HepG2 (cell line): Measurements from ENCODE around the gene POLQ. TPM values are rescaled to one million over a fixed set of nuclear protein-coding genes. Genes with fewer than 3 reads are reported as not detected.

ENCODE experiments used
- ATAC-seq: fragments of 200-7000 bp; cut with Tn5 transposase; 3 replicates; pipeline ENCODE4 v1.9.1; 2020; ENCODE audit warnings: mild to moderate bottlenecking, moderate library complexity
- BruUV-seq: library from RNA; stranded (reverse); fragments of 400-500 nt; replicated peaks from 2 replicates; lab custom pipeline; 2021; lab: Mats Ljungman, UMichigan
- CTCF ChIA-PET: fragments of 300-600 bp; formaldehyde crosslinking; extraction: SDS; loops from one replicate; lab custom pipeline; 2021; ENCODE audit warnings: low total read pairs, inconsistent platforms, low intra/inter-chr PET ratio; lab: Yijun Ruan, JAX
- POLR2A ChIA-PET: fragments of 350-600 bp; sonication (Branson Sonifier 250); formaldehyde crosslinking; loops from one replicate; lab custom pipeline; 2020; ENCODE audit warnings: antibody characterized with exemption, inconsistent platforms; lab: Yijun Ruan, JAX
- DNase-seq: peaks from one replicate; pipeline ENCODE4 v3.0.0-alpha.2; 2015; ENCODE audit warnings: low spot score
- FAIRE-seq: peaks from 3 replicates; lab custom pipeline; 2011; peaks lifted over from hg19 to GRCh38; lab: Jason Lieb, UNC
- H2AFZ ChIP-seq: one replicate; pipeline ENCODE4 v1.6.1; 2011; ENCODE audit warnings: low read length, inconsistent platforms
- H3K27ac ChIP-seq: fragments of 300-600 bp; 3 replicates; pipeline ENCODE4 v1.8.0; 2011; ENCODE audit warnings: mixed run types, mild to moderate bottlenecking, mixed read lengths, low read length, inconsistent platforms; ENCODE audit not compliant: insufficient read depth; ENCODE audit errors: extremely low read length
- H3K27me3 ChIP-seq, 2 experiments: fragments of 200-600 bp in 1 of 2; 2 replicates in 1 of 2; 3 replicates in 1 of 2; pipeline versions ENCODE4 v1.6.0 to v1.8.0; 2011; ENCODE audit warnings: low read length in 2 of 2, mild to moderate bottlenecking in 2 of 2, moderate library complexity in 2 of 2, inconsistent platforms in 1 of 2; ENCODE audit not compliant: insufficient read depth in 2 of 2, control insufficient read depth in 1 of 2
- H3K36me3 ChIP-seq, 2 experiments: fragments of 200-600 bp in 1 of 2; replicated peaks in 1 of 2; 2 replicates in 1 of 2; 3 replicates in 1 of 2; pipeline versions ENCODE4 v1.5.1 to v1.8.0; 2011; ENCODE audit warnings: low read length in 2 of 2, inconsistent platforms in 1 of 2; ENCODE audit not compliant: insufficient read depth in 2 of 2, control insufficient read depth in 1 of 2
- H3K4me1 ChIP-seq: 2 replicates; pipeline ENCODE4 v1.5.1; 2012; ENCODE audit warnings: low read length, inconsistent platforms; ENCODE audit not compliant: insufficient read depth
- H3K4me2 ChIP-seq: 2 replicates; pipeline ENCODE4 v1.6.0; 2011; ENCODE audit warnings: low read depth, low read length, inconsistent platforms
- H3K4me3 ChIP-seq, 3 experiments: fragments of 200-600 bp in 1 of 3; sonication (generic), shearing (Covaris generic) in 1 of 3; replicated peaks in 1 of 3; 2 replicates each; pipeline ENCODE4 v1.5.1; 2011 to 2016; ENCODE audit warnings: low read length in 3 of 3, inconsistent platforms in 2 of 3, low read depth in 2 of 3, mild to moderate bottlenecking in 2 of 3, control low read depth in 1 of 3, mixed read lengths in 1 of 3; ENCODE audit not compliant: insufficient read depth in 1 of 3
- H3K79me2 ChIP-seq: one replicate; pipeline ENCODE4 v1.6.1; 2011; ENCODE audit warnings: low read length, inconsistent platforms; ENCODE audit not compliant: insufficient read depth
- H3K9ac ChIP-seq: 2 replicates; pipeline ENCODE4 v1.6.0; 2011; ENCODE audit warnings: mild to moderate bottlenecking, low read depth, low read length, inconsistent platforms; ENCODE audit not compliant: insufficient read depth
- H3K9me3 ChIP-seq: 2 replicates; pipeline ENCODE4 v1.5.1; 2012; ENCODE audit warnings: mild to moderate bottlenecking, low read length
- H4K20me1 ChIP-seq: 2 replicates; pipeline ENCODE4 v1.6.0; 2011; ENCODE audit warnings: inconsistent platforms, mild to moderate bottlenecking, low read length, moderate library complexity; ENCODE audit not compliant: insufficient read depth
- ARID3A ChIP-seq: IDR thresholded peaks from 2 replicates; pipeline ENCODE4 v1.6.1; 2012; ENCODE audit warnings: low read depth, low read length, improper control_type of control experiment
- ARNT ChIP-seq: fragments of 450-650 bp; IDR thresholded peaks from 2 replicates; pipeline ENCODE4 v1.6.1; 2017
- CREB1 ChIP-seq, 2 experiments: fragments of 450-650 bp in 1 of 2; IDR thresholded peaks; 2 replicates each; pipeline ENCODE4 v1.6.1; 2016 to 2017; ENCODE audit warnings: control low read depth in 1 of 2, mild to moderate bottlenecking in 1 of 2, missing compliant biosample characterization in 1 of 2, missing genetic modification characterization in 1 of 2
- EP300 ChIP-seq, 3 experiments: sonication (generic) in 1 of 3; formaldehyde crosslinking in 1 of 3; IDR thresholded peaks; 2 replicates each; pipeline versions ENCODE4 v1.5.1 to v1.6.1; 2011 to 2020; ENCODE audit warnings: low read depth in 2 of 3, low read length in 2 of 3, borderline replicate concordance in 1 of 3, improper control_type of control experiment in 1 of 3, mild to moderate bottlenecking in 1 of 3, missing genetic modification reagents in 1 of 3, moderate library complexity in 1 of 3
- HMG20B ChIP-seq: conservative IDR thresholded peaks from 2 replicates; pipeline ENCODE4 v1.6.1; 2016; ENCODE audit warnings: missing genetic modification reagents, missing compliant biosample characterization
- HNF1B ChIP-seq: sonication (generic); formaldehyde crosslinking; IDR thresholded peaks from 2 replicates; pipeline ENCODE4 v1.5.1; 2020; ENCODE audit warnings: mild to moderate bottlenecking, moderate library complexity, missing genetic modification reagents
- MAZ ChIP-seq, 2 experiments: sonication (generic) in 1 of 2; formaldehyde crosslinking in 1 of 2; IDR thresholded peaks; 2 replicates each; pipeline versions ENCODE4 v1.5.0 to v1.6.1; 2012 to 2020; ENCODE audit warnings: low read depth in 2 of 2, mild to moderate bottlenecking in 2 of 2, borderline replicate concordance in 1 of 2, improper control_type of control experiment in 1 of 2, low read length in 1 of 2, missing genetic modification reagents in 1 of 2, moderate library complexity in 1 of 2
- NR2F1 ChIP-seq, 2 experiments: fragments of 450-650 bp in 1 of 2; formaldehyde crosslinking in 1 of 2; IDR thresholded peaks; 2 replicates each; pipeline versions ENCODE4 v1.5.0 to v1.6.1; 2016 to 2020; ENCODE audit warnings: mild to moderate bottlenecking in 1 of 2, missing compliant biosample characterization in 1 of 2, missing genetic modification reagents in 1 of 2, moderate library complexity in 1 of 2
- POLR2AphosphoS5 ChIP-seq: IDR thresholded peaks from 2 replicates; pipeline ENCODE4 v1.6.1; 2012; ENCODE audit warnings: low read depth, low read length
- RBAK ChIP-seq: sonication (generic); formaldehyde crosslinking; IDR thresholded peaks from 2 replicates; pipeline ENCODE4 v1.5.1; 2020; ENCODE audit warnings: mild to moderate bottlenecking, missing genetic modification reagents
- REPIN1 ChIP-seq: sonication (generic); formaldehyde crosslinking; IDR thresholded peaks from 2 replicates; pipeline ENCODE4 v1.8.0; 2022; ENCODE audit warnings: missing genetic modification reagents, low read depth, mild to moderate bottlenecking, borderline replicate concordance
- RFX5 ChIP-seq: IDR thresholded peaks from 2 replicates; pipeline ENCODE4 v1.6.1; 2011; ENCODE audit warnings: low read depth, low read length, improper control_type of control experiment
- ZFP41 ChIP-seq: sonication (generic); formaldehyde crosslinking; IDR thresholded peaks from 2 replicates; pipeline ENCODE4 v1.4.0; 2020; ENCODE audit warnings: mild to moderate bottlenecking, missing genetic modification reagents, borderline replicate concordance
- ZNF234 ChIP-seq: sonication (generic); formaldehyde crosslinking; conservative IDR thresholded peaks from 2 replicates; pipeline ENCODE4 v1.5.1; 2020; ENCODE audit warnings: mild to moderate bottlenecking, missing genetic modification reagents
- ZNF616 ChIP-seq: sonication (generic); formaldehyde crosslinking; IDR thresholded peaks from 2 replicates; pipeline ENCODE4 v1.5.0; 2020; ENCODE audit warnings: low read depth, mild to moderate bottlenecking, missing genetic modification reagents
- ZNF75D ChIP-seq: sonication (generic); formaldehyde crosslinking; IDR thresholded peaks from 2 replicates; pipeline ENCODE4 v1.8.1; 2023; ENCODE audit warnings: missing genetic modification reagents, mild to moderate bottlenecking, borderline replicate concordance
- WGBS: methylation state at CpG from one replicate; pipeline ENCODE4 v1.1.6; 2017; ENCODE audit warnings: low lambda C conversion rate; 5-methylcytosine and 5-hydroxymethylcytosine counted together
- in situ Hi-C: cut with HindIII; loops from 2 replicates; pipeline ENCODE4 v1.10.0; 2017; ENCODE audit warnings: low pct_unique_long_range_greater_than_20kb; ENCODE audit not compliant: extremely low pct_ligation_motif_present
- intact Hi-C: fragments of 100-400 bp; cut with micrococcal nuclease; formaldehyde crosslinking; loops from one replicate; pipeline ENCODE4 v1.10.0; 2022; ENCODE audit not compliant: unreplicated experiment
- polyA plus RNA-seq, 8 experiments: library from polyadenylated mRNA; depleted of rRNA in 3 of 8; stranded (reverse) in 7 of 8; unstranded in 1 of 8; fragments of >200 nt; fragmentation: Illumina TruSeq in 4 of 8; extraction: Trizol in 4 of 8; gene quantifications; 2 replicates each; pipeline versions ENCODE4 v1.2.1 to v1.2.3, GENCODE V29; 2011 to 2016; ENCODE audit warnings: low read depth in 4 of 8, missing spikeins in 1 of 8, mixed read lengths in 1 of 8; ENCODE audit not compliant: insufficient read depth in 1 of 8
- total RNA-seq, 5 experiments: library from RNA; depleted of rRNA; stranded (reverse); fragments of >200 nt; fragmentation: Illumina TruSeq; extraction: Trizol; gene quantifications; 2 replicates each; pipeline ENCODE4 v1.2.3, GENCODE V29; 2016; ENCODE audit warnings: low read depth in 1 of 5
- TF ChIP-seq, protein P1 (sequence below): sonication (generic); formaldehyde crosslinking; IDR thresholded peaks from 2 replicates; pipeline ENCODE4 v1.5.0; 2020; ENCODE audit warnings: mild to moderate bottlenecking, missing genetic modification reagents

POLQ gene
- total and polyA plus RNA-seq, 2 of the 13 experiments (the other 11 are each of a cell fraction or from before 2014, with no cell fraction given): 2.5 to 18.6 TPM

GRCh38 chr3:121504618-121505017, 41.2 kb downstream of the POLQ start (continued):
- no peak for TF ChIP-seq ZFP41 (CRISPR knock-in tag)
- TF ChIP-seq, protein P1, sequence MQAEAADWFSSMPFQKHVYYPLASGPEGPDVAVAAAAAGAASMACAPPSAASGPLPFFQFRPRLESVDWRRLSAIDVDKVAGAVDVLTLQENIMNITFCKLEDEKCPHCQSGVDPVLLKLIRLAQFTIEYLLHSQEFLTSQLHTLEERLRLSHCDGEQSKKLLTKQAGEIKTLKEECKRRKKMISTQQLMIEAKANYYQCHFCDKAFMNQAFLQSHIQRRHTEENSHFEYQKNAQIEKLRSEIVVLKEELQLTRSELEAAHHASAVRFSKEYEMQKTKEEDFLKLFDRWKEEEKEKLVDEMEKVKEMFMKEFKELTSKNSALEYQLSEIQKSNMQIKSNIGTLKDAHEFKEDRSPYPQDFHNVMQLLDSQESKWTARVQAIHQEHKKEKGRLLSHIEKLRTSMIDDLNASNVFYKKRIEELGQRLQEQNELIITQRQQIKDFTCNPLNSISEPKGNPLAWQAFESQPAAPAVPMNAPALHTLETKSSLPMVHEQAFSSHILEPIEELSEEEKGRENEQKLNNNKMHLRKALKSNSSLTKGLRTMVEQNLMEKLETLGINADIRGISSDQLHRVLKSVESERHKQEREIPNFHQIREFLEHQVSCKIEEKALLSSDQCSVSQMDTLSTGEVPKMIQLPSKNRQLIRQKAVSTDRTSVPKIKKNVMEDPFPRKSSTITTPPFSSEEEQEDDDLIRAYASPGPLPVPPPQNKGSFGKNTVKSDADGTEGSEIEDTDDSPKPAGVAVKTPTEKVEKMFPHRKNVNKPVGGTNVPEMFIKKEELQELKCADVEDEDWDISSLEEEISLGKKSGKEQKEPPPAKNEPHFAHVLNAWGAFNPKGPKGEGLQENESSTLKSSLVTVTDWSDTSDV: no peak

- in situ Hi-C loops (no loop called here), intact Hi-C loops (no loop called here)
- Histone ChIP-seq H3K36me3 (peaks cover 0 to 17% of the 10 kb centered on the region in 2 experiments; a peak in 2 of 5 replicates), H3K9me3 (no peaks in the 10 kb centered on the region), H3K27me3 (no peaks in the 10 kb centered on the region), H3K4me2 (no peak overlapping the region), H3K27ac (no peak overlapping the region), H2AFZ (no peak overlapping the region), H3K79me2 (no peaks in the 10 kb centered on the region), H3K4me1 (no peaks in the 10 kb centered on the region), H4K20me1 (no peaks in the 10 kb centered on the region), H3K9ac (no peak overlapping the region), H3K4me3 (no peak overlapping the region)
- ChIA-PET POLR2A (no interaction called here), CTCF (no interaction called here)
- BruUV-seq: no TSS peak
- 99% methylated on average over 4 of the region's 4 CpGs for WGBS
- DNase-seq (no peak), FAIRE-seq (no peak), ATAC-seq (no peak)
- no peak for TF ChIP-seq ZNF234 (CRISPR knock-in tag)
- no peak for TF ChIP-seq ZNF616
- no peak for TF ChIP-seq HMG20B (CRISPR knock-in tag)
- TF ChIP-seq RBAK (CRISPR knock-in tag): no peak
- no peak for TF ChIP-seq REPIN1
- TF ChIP-seq ARNT: no peak
- TF ChIP-seq NR2F1 (CRISPR knock-in tag; IDR thresholded peaks at IDR 0.05): no peak
- no peak for TF ChIP-seq CREB1 (IDR thresholded peaks at IDR 0.05)
- no peak for TF ChIP-seq CREB1 (CRISPR knock-in tag; IDR thresholded peaks at IDR 0.05)
- no peak for TF ChIP-seq POLR2AphosphoS5
- TF ChIP-seq ZNF75D (CRISPR knock-in tag): no peak
- TF ChIP-seq MAZ (IDR thresholded peaks at IDR 0.05; ENCODE audit: borderline replicate concordance, low read depth, low read length): no peak
- TF ChIP-seq MAZ (CRISPR knock-in tag; IDR thresholded peaks at IDR 0.05; ENCODE audit: low read depth): no peak
- no peak for TF ChIP-seq HNF1B (CRISPR knock-in tag)
- TF ChIP-seq EP300 (IDR thresholded peaks at IDR 0.05; ENCODE audit: low read depth in 2 of 2, low read length in 2 of 2): no peak
- TF ChIP-seq EP300 (CRISPR knock-in tag; IDR thresholded peaks at IDR 0.05; ENCODE audit: borderline replicate concordance): no peak
- TF ChIP-seq RFX5: no peak
- TF ChIP-seq ARID3A: no peak
Observed at GRCh38 chr3:121496786-121497185, 49.0 kb downstream of the POLQ start.
